ENCODE measurements around the gene PPP3R1. TPM values are rescaled to one million over a fixed set of nuclear protein-coding genes. Genes with fewer than 3 reads are reported as not detected.
A peak's percentile ranks its signal among the peaks of the same experiment; 100 is the strongest.

The PPP3R1 gene
- total RNA-seq, 3 donors from 2014 or later: 32.8 to 54.4 (median 34.1) TPM

DNA sequence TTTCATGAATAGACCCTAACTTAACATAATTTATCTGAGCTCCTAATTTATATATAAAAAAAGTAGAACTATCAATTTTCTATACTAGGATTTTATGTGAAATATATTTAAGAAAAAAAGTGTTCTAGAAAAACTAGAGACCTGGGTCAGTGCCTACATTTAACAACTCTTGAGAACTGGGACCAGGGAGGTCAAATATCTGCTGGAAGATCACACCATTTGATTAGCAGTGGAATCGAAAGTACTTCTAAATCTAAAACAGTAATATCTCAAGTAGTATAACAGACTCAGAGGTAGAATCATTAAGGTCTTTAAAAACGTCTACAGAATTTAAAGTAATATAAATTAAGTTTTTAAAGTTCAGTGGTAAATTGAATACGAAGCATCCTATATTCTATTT is 34.6 kb downstream of the PPP3R1 start:
- no peaks in the 10 kb centered on the region for H3K36me3 ChIP-seq
- no peak overlapping the region for H3K27ac ChIP-seq
- intact Hi-C loops (cut with DNase I; ENCODE audit: low total_unique reads): no loop called here
- TF ChIP-seq CTCF (IDR thresholded peaks at IDR 0.05): no peak
- no peak for TF ChIP-seq POLR2AphosphoS5 (IDR thresholded peaks at IDR 0.05)
- no peak overlapping the region for H3K4me3 ChIP-seq
- no peaks in the 10 kb centered on the region for H3K9me3 ChIP-seq
- DNase-seq (ENCODE audit: low spot score in 2 of 2): no peak
- H3K27me3 ChIP-seq: no peaks in the 10 kb centered on the region
- H3K4me1 ChIP-seq: no peaks in the 10 kb centered on the region

- Histone ChIP-seq H3K4me1 (no peaks in the 10 kb centered on the region), H3K9me3 (no peaks in the 10 kb centered on the region), H3K27ac (no peak overlapping the region), H3K36me3 (no peaks in the 10 kb centered on the region), H3K27me3 (no peaks in the 10 kb centered on the region), H3K4me3 (no peak overlapping the region)
- intact Hi-C loops (cut with DNase I; ENCODE audit: low total_unique reads): no loop called here
- DNase-seq (ENCODE audit: low spot score in 2 of 2): no peak
- TF ChIP-seq CTCF (IDR thresholded peaks at IDR 0.05) (no peak), POLR2A (IDR thresholded peaks at IDR 0.05) (no peak), POLR2AphosphoS5 (IDR thresholded peaks at IDR 0.05) (no peak)
Observed at GRCh38 chr2:68216454-68217310, 35.6 kb downstream of the PPP3R1 start.

DNA sequence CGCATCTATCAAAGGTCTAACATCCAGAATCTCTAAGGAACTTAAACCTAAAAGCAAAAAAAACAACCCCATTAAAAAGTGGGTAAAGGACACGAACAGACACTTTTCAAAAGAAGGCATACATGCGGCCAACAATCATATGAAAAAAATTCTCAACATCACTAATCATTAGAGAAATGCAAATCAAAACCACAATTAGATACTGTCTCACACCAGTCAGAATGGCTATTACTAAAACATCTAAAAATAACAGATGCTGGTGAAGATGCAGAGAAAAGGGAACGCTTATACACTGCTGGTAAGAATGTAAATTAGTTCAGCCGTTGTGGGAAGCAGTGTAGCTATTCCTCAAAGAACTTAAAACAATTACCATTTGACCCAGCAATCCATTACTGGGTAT is 38.0 kb downstream of the PPP3R1 start:
- TF ChIP-seq POLR2AphosphoS5 (IDR thresholded peaks at IDR 0.05) (no peak), POLR2A (IDR thresholded peaks at IDR 0.05) (no peak), CTCF (IDR thresholded peaks at IDR 0.05) (no peak)
- intact Hi-C loops (cut with DNase I; ENCODE audit: low total_unique reads): no loop called here
- Histone ChIP-seq H3K4me1 (no peaks in the 10 kb centered on the region), H3K36me3 (no peaks in the 10 kb centered on the region), H3K27ac (no peak overlapping the region), H3K27me3 (no peaks in the 10 kb centered on the region), H3K4me3 (no peak overlapping the region), H3K9me3 (no peaks in the 10 kb centered on the region)
- DNase-seq (ENCODE audit: low spot score in 2 of 2): no peak

DNA sequence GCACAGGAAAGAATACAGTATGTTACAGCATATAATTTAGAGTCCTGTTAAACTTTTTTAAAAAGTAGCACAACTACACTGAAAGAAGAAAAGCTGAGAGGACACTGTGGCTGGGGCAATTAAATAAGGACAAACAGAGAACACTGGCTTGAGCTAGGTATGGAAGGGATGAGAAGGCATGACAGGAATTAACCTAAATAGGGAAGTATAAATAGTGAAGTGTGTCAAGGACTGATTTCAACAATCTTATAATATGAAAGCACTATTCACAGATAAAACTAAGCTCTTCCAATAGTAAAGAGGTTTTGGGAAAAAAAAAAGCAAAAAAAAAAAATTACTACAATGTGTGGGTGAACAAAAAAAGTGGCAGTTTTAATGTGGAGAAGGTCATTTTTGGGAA is 45.5 kb downstream of the PPP3R1 start:
- Histone ChIP-seq H3K9me3 (no peaks in the 10 kb centered on the region), H3K4me1 (no peaks in the 10 kb centered on the region), H3K4me3 (no peak overlapping the region), H3K27me3 (no peaks in the 10 kb centered on the region), H3K27ac (no peak overlapping the region), H3K36me3 (no peaks in the 10 kb centered on the region)
- intact Hi-C loops (cut with DNase I; ENCODE audit: low total_unique reads): no loop called here
- TF ChIP-seq CTCF (IDR thresholded peaks at IDR 0.05) (no peak), POLR2AphosphoS5 (IDR thresholded peaks at IDR 0.05) (no peak), POLR2A (IDR thresholded peaks at IDR 0.05) (no peak)
- DNase-seq (ENCODE audit: low spot score in 2 of 2): no peak

DNA sequence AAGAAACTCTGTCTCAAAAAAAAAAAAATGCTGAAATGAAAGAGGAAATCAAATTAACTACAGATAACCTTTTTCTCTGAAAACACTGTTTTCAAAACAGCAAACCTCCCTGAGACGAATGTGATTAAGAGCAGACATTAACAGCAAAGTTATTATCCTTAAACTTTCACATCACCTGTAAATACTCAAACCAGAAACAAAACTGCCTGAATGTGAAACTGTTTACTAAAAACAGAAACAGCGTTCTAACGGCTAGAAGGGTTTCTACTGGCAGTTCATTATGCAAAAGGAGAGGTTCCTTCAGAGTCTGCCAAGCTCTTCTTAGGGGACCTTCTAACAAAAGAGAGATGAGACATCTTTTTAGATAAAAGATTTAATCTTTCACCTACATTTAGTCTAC is 48.7 kb downstream of the PPP3R1 start:
- no peaks in the 10 kb centered on the region for H3K36me3 ChIP-seq
- TF ChIP-seq POLR2A (IDR thresholded peaks at IDR 0.05) (no peak), CTCF (IDR thresholded peaks at IDR 0.05) (no peak), POLR2AphosphoS5 (IDR thresholded peaks at IDR 0.05) (no peak)
- H3K9me3 ChIP-seq: no peaks in the 10 kb centered on the region
- no peaks in the 10 kb centered on the region for H3K4me1 ChIP-seq
- intact Hi-C loops (cut with DNase I; ENCODE audit: low total_unique reads): no loop called here
- H3K27me3 ChIP-seq: no peaks in the 10 kb centered on the region
- no peak overlapping the region for H3K4me3 ChIP-seq
- DNase-seq (ENCODE audit: low spot score in 2 of 2): no peak
- peak overlapping the region; percentile 1 to 13 for H3K27ac ChIP-seq
